GM19043 (cell line): ENCODE measurements around the gene SHFL.

Source experiments
- ATAC-seq: cut with Tn5 transposase; IDR thresholded peaks from one replicate; pipeline ENCODE4 v1.9.1; 2021; ENCODE audit warnings: low read depth; ENCODE audit not compliant: unreplicated experiment

The SHFL gene

DNA sequence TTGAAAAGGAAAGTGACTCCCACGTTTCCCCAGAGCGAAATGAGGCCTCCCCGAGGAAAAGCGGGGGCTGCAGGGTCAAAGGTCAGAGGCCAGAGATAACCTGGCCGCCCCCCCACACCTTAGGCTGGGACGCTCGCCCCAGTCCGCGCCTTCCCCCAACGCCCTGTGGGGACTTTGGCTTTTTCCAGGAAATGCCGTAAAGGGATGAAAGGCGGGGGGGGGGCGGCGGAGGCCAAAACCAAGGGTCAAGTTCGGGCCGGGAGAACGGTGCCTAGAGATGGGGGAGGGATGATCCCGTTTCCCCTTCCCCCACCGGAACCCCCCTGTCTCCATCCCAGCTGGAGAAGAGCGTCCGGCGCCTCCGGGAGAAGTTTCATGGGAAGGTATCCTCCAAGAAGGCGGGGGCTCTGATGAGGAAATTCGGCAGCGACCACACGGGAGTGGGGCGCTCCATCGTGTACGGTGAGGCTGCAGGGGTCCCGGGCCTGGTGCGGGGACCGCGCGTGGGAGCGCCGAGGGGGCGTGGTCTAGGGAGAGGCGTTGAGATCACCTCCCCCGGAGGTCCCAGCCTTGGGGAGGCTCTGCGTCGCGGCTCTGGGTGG is 575 bp downstream of the SHFL start:
- ATAC-seq, result no peak

DNA sequence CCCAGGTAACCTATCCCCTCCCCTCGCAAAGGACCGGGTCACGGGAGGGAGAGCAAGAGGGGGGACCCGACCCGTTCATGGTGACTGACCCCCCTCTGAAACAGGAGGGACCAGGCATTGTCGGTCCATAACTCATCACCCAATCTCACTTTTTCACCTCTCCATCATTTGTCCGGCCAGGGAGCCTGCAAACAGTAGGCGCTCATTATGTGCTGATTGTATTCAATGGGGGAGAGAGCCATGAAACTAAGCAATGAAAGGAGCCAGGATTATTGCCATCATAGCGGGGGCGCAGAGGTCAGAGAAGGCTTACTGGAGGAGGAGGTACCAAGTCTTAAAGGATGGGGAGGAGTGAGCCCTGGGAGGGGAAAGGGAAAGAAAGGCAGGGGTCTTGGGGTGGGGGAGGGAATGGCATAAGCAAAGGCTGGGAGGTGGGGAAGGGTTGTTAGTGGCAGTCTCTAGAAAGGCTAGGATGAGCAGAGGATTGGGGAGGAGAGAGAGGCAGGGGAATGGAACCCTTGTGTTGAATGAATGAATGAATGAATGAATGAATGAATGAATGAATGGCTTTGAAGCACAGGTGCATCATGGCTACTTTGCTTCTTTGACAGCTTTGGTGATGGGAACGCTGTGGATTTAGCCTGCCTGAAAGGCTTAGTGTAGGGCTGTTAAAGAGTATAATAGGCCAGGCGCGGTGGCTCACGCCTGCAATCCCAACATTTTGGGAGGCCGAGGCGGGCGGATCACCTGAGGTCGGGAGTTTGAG is 1.4 kb downstream of the SHFL start:
- ATAC-seq, result no peak

DNA sequence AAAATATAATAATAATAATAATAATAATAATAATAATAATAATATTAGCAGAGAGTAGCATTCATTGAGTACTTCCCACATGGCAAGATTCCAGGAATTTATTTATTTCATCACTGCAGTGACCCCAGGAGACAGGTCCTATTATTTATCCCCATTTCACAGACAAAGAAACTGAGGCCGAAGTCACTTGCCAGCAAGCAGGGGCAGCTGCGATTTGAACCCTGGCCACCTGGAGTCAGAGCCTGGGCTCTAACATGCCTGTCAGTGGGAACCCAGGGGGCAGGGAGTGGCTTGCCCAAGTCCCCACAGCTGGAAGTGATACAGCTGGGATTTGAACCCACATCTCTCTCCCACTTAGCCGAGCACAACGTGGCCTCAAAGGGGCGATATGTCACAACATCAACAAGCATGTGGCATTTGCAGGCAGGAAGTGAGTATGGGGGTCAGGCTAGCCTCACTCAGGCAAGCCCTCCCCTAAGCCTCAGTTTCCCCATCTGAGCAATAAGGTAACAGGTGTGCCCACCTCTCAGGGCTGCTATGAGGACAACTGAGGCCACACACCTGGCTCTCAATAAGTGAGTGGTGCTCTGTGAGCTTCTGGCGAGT is 2.9 kb downstream of the SHFL start:
- no peak for ATAC-seq

DNA sequence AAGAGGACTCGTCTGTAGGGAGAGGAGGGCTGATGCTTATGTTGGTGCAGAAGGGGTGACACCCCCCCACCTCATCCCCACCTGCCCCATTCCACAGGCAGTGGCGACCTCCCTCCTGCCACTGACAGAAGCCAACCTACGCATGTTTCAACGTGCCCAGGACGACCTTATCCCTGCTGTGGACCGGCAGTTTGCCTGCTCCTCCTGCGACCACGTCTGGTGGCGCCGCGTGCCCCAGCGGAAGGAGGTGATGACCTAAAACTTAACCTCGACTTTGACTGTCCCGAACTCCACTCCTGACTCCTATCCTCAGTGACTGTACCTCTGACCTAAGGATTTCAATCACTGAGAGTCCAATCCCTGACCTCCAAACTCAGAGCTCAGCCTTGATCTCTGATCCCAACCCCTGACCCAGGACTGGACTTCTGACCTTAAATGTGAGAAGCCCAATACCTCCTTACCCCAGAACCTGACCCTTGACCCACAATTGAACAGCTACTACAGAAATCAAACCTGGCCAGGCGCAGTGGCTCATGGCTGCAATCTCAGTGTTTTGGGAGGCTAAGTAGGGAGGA is 3.8 kb downstream of the SHFL start:
- ATAC-seq, result no peak

DNA sequence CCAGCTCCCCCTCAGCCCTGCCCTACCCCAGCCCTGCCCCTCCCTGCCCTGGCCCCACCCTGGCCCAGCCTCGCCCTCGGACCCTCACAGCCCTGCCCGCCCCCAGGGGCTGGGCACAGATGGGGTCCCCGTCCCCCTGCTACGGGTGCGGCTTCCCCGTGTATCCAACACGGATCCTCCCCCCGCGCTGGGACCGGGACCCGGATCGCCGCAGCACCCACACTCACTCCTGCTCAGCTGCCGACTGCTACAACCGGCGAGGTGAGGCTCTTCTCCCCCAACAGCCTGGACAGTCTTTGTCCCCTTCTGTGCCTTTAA is 5.2 kb downstream of the SHFL start:
- ATAC-seq, result no peak

DNA sequence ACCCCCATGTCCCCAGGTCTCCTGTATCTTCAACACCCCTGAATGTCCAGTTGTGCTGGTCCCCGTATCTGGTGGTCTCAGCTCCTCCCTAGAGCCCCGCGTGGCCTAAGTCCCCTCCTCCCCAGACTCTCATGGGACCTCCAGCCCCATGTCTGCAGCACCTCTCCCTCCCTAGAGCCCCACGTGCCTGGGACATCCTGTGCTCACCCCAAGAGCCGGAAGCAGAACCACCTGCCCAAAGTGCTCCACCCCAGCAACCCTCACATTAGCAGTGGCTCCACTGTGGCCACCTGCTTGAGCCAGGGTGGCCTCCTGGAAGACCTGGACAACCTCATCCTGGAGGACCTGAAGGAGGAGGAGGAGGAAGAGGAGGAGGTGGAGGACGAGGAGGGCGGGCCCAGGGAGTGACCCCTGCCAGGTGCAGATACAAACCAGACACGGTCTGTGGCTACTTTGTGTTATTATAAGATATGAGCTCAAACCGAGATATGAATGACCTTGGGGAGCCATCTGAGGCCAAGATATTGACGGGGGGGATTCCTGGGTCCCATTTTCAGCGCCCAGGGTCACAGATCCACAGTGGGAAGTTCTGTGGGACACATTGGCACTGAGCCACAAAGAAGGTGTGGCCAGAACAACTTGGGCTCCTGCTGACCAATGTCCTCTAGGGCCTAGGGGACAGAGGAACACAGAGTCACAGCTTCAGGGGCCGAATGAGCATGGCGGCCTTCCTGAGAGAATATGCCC is 6.0 kb downstream of the SHFL start:
- no peak for ATAC-seq

DNA sequence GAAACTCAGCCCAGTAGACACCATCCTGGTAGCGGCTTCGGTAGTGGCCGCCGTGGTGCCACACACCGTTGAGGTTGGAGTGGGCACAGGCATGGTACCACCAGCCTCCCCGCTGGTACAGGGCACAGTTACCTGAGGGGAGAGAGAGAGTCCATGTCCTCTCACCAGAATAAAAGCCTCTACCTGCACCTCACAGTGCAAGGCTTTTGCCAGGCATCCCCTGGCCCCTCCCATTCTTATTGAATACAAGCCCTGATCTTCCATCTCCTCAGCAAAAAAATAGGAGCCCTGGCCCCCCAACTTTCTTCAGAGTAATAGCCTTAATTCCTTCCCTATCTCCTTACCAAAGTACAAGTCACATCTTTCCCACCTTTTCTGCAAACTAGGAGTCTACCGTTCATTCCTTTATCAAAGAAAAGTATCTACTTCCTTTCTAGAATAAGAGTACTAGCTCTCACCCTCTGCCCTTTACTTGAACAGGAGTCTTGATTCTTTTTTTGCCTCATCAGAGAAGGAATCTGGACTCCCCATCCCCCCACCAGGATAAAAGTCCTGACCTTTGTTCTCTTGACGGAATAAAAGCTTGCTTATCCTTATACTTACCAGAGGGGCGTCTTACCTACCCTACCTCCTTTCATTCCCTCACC is 6.7 kb downstream of the SHFL start:
- ATAC-seq, result no peak

DNA sequence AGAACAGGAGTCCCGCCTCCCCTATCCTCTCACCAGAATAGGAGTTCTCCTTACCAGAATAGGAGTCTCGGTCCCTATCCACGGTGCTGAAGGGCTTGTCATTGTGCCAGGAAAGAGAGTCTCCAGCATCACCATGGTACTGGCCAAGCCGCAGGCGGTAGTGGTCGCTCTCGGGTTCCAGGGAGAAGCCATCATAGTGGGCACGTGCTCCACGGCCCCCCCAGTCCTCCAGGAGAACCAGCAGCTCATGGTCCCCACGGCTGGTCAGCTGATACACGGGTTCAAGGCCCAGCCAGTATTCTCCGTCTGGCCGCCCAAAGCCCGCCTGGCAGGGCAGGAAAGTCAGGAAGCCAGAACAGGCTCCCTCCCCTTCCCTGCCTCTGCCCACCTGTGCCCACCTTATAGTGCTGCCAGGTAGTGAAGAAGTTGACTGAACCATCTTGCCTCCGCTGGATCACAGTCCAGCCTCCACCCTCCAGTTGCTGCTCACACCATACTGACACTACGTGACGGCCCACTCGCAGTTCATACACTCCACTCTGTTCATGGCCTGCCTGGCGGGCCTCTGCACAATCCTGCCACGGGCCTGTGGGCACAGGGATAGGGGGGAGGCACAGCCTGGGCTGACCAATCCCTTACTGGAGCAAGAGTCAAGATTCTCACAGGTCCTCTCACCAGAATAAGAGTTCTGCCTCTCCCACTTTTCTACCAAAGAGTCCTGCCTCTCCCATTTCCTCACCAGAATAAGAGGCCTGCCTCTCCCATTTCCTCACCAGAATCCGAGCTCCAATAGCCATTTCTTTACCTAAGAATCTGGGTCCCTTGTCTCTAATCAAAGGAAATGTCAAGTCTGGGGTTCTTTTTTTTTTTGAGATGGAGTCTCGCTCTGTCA is 7.4 kb downstream of the SHFL start:
- no peak for ATAC-seq

DNA sequence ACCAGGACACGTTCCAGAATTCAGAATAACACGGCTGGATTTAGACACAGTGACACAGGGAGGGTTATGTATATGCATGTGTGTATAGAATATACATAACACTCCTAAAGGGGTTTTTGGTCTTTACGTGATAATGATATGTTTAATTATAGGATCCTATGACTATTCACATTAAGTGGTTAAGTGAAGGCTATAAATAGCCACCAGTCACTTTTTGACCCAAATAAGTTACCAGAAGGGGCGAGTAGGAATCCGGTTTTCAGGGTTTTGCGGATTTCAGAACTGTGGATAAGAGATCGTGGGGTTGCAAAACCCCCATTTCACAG is 9.5 kb downstream of the SHFL start:
- ATAC-seq, result no peak

DNA sequence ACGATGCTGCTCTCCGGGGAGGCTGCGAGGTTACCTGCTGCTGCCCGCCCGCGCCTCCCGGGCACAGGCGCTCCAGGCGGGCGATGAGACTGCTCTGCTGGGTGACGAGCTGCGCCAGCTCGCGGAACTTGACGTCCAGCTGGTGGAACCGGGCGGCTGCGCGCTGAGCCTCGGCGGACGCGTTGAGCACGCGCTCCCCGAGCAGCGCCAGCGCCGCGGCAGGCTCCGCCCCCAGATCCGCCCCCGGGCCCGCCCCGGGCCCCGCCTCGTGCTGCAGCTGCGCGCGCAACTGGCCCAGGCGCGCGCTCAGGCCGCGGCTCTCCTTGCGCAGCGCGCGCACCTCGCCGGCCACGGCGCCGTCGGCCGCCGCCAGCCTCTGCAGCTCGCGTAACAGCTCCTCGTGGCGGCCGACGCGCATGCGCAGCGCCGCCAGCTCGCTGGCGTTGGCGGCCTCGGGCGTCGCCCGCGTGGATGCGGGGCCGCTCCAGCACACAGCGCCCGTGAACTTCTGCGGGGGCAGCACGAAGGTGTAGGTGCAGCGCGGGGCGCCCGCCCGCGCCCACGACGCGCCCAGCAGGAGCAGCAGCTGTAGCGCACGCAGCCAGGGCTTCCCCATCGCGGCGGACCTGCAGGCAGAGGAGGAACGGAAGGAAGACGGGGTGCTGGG is 10.0 kb downstream of the SHFL start:
- ATAC-seq, result peak; percentile 64

DNA sequence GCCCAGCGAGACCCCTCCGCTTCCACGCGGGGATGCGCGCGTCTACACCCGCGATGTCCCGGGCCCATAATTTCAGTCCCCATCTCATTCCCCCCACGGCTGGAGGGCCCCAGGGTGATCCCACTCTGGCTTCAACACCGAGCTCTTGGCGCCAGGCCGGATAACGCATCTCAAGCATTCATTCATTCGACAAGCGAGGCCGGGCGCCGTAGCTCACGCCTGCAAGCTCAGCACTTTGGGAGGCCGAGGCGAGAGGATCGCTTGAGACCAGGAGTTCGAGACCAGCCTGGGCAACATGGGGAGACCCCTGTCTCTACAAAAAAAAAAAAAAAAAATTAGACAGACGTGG is 10.5 kb downstream of the SHFL start:
- ATAC-seq, result no peak

DNA sequence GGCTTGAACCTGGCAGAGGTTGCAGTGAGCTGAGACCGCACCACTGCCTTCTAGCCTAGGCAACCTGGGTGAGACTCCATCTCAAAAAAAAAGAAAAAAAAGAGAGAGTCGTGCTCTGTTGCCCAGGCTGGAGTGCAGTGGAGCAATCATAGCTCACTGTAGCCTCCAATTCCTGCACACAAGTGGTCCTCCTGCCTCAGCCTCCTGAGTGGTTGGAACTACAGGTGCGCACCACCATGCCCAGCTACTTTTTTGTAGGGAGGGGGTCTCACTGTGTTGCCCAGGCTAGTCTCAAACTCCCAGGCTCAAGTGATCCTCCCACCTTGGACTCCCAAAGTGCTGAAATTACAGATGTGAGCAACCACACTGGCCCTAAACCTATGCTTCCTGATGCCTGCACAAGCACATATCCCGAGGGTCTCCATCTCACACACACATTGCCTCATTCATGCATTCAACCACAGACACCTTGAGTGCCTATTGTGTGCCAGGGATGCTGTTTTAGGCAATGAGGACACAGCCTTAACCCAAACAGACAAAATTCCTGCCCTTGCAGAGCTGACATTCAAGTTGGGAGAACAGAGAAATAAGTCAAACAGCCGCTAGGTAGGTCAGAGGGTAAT is 14.2 kb downstream of the SHFL start:
- no peak for ATAC-seq

DNA sequence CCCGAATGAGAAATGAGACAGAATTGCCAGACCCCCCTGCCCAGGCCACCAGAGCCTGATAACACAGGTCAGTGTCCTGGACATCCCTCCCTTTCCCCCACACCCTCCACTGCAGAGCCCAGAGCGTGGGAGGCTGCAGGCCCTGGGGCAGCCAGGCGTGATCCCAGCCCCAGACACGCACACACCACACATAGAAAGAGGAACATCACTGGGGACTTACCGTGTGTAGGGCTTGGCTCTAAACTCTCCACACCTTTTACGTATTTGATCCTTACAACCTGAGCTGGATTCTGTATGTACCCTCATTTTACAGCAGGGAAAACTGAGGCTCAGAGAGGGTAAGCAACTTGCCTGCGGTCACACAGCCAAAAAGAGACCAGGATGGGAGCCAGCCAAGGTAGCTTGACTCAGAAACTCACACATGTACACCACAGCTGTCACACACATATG is 16.7 kb downstream of the SHFL start:
- ATAC-seq, result no peak

DNA sequence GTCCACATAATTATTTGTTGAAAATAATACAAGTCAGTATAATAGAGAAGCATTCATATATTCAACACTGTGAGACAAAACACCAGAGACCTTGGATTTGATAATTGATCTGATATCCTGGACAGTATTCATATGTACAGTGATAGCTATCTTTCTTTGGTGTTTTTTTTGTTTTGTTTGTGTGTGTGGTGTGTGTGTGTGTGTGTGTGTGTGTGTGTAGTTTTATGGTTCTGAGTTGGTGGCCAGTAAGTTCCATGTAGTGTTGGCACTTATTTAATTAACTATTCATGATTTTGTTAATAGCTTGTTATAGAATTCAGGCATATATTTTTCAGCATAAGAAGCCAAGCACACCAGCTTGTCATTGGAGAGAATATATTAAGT is 18.0 kb downstream of the SHFL start:
- no peak for ATAC-seq

DNA sequence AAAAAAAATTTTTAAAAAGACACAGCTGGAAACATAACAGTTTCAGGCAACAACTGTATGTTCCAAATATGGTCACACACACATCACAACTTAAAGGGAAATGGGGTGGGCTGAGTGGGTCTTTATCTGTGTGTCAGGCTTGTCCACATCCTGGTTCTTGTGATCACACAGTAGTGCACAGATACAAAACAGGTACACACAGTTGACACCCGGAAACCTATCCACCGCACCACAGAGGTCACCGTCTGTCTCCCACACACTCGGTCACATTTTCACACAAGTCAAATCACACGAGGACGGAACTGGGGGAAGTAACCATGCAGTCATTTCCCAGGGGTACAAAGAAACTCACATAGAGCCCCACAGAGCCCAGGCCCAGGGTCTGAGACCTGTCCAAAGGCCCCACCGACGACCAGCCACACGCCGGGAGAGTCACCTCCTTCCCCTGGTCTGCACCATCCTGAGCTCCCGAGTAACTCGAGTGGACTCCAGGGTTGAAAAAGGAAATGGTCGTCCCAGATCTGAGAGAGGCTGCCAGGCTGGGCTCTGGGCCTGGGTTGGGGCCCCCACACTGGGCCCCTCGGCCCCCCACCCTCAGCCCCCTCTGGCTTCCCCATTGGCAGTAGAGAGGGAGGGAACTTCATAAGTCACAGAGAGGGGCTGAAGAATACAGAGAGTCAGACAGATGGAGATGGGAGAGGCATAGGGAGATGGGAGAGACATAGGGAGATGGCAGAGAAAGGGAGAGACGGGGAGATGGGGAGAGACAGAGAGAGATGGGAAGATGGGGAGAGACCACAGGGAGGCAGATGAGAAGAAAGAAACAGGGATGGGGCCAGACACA is 18.8 kb downstream of the SHFL start:
- no peak for ATAC-seq

DNA sequence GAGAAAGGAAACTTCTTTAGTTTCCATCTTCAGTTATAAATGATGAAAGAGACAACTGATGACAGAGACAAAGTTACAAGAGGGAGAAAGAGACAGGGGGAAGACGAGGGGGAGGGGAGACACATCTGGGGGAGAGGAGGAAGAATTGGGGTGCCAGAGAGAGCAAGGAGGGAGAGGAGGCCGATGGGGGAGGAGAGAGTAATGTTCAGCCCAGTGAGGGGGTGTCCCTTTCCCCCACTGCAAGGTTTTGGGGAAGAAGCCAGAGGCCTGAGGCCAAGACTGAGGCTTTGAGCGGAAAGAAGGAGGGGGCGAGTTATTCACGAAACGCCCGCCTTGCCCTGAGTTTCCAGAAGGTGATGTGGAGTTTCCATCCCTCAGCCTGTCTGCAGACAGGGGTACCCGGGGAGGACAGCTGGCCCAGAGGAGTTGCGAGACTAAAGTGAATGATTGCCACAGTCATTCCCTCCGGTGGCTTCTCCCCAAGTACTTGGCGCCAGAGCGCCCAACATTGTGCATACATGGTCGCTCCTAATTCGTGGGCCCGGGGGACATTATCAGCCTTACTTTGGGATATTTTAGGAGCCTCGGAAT is 19.5 kb downstream of the SHFL start:
- ATAC-seq, result no peak

DNA sequence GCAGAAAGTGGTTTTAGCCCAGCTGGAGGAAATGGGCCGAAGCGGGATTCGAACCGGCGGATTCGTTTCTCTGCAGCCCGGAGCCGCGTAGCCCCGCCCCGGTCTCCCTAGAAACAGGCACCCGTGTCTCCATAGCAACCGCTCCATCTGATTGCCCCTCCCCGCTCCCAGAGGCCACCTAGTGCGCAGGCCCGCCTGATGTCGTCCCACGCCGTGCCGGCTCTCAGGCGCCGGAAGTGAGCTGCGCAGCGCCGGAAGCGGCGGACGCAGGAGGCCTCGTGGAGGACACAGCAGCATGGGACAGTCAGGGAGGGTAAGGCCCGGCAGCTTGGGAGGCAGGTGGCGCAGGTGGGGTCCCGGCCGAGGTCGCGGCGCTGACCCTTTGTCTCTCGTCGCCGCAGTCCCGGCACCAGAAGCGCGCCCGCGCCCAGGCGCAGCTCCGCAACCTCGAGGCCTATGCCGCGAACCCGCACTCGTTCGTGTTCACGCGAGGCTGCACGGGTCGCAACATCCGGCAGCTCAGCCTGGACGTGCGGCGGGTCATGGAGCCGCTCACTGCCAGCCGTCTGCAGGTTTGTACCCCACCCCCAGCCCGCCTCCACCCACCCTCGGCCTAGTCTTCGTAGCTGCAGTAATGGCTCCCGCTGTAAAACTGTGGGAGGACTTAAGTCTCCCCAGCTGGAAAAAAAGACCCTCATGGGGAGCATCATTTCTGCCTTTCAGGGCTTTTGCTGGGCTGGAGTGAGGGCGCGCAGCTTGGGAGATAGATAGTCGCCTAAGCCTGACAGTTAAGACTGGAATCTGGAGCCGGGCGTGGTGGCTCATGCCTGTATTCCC is 20.2 kb downstream of the SHFL start, which contains the start of gene PPAN:
PPAN (plus strand) TSS at position 263 of the 837 bp plus-strand sequence; CDS start at position 296, 33 bp downstream.
- ATAC-seq, result peak; percentile 45
